OCI-M2 (cell line): ENCODE measurements around the gene SEMA4A.

ENCODE experiments used
- DNase-seq: peaks from one replicate; lab custom pipeline; 2025; ENCODE audit not compliant: unreplicated experiment; lab: John Stamatoyannopoulos, UW

SEMA4A gene

GRCh38 chr1:156134716-156135435 lies 18.5 kb upstream of the SEMA4A start:
- no peak for DNase-seq

DNA sequence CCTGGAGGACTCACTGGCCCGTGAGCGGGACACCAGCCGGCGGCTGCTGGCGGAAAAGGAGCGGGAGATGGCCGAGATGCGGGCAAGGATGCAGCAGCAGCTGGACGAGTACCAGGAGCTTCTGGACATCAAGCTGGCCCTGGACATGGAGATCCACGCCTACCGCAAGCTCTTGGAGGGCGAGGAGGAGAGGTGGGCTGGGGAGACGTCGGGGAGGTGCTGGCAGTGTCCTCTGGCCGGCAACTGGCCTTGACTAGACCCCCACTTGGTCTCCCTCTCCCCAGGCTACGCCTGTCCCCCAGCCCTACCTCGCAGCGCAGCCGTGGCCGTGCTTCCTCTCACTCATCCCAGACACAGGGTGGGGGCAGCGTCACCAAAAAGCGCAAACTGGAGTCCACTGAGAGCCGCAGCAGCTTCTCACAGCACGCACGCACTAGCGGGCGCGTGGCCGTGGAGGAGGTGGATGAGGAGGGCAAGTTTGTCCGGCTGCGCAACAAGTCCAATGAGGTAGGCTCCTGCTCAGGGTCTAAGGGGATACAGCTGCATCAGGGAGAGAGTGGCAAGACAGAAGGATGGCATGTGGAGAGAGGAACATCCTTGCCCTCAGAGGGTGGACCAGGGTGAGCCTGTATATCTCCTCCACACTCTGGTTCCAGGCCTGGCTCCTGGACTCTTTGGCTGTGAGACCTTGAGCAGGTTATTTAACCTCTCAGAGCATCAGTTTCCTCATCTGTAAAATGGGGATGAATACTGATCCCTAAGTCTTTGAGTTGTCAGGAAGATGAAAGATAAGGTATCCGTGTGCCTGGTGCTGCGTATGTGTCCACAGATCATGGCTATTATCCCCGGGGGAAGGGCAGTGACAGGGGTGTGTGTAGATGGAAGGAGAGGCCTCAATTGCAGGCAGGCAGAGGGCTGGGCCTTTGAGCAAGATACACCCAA lies 17.2 kb upstream of the SEMA4A start:
- no peak for DNase-seq

- DNase-seq, result no peak
These were observed 16.4 kb upstream of the SEMA4A start for GRCh38 chr1:156136970-156137483.

GRCh38 chr1:156138458-156138867 lies 14.9 kb upstream of the SEMA4A start:
- no peak for DNase-seq

GRCh38 chr1:156140879-156141707 lies 12.3 kb upstream of the SEMA4A start:
- DNase-seq, result no peak

- DNase-seq, result no peak
These were observed 9.5 kb upstream of the SEMA4A start for GRCh38 chr1:156143765-156144489.

GRCh38 chr1:156144742-156145141 lies 8.6 kb upstream of the SEMA4A start:
- DNase-seq, result no peak

DNA sequence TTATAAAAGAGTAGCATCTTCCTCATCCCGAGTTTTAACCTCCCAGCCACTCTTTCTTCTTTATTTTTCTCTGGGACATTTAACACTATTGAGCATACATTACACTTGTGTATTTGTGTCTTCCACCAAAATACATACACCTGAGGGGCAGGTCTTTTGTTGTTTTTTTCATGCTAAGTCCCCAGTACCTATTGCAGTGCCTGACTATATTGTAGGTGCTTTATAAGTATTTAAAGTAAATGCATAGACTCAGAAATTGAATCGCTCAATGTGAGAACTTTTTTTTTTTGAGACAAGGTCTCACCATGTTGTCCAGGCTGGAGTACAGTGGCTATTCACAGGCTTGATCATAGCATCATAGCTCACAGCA lies 7.8 kb upstream of the SEMA4A start:
- DNase-seq, result no peak

- DNase-seq, result no peak
These were observed 7.2 kb upstream of the SEMA4A start for GRCh38 chr1:156146020-156146768.

DNA sequence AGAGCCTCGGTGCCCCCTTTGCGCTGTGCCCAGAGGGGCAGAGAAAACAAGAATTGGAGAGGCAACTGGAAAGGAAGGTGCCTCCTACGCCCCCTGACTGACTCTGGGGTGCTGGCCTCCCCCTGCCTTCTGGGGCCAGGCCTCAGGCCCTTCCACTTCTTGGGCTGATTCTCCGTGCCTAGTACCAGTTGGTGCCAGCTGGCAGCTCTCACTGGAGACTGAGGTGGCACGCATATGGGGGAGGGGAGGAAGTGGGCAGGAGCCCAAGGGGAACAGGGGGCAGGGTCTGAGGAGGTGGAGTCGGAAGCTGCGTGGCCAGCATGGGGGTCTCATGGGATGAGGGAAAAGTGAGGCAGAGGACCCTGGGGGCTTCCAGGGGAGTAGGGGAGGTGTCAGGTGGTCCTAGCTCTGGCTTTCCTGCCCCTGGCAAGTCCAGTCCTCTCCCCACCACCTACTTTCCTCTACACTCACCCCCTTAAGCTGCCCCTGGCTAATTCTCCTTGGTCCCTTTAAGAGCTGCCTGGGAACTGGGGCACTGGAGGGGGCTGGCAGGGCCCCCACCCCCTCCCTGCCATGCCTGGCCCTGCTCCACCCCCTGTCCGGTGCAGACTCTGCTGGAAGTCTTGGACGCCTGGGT lies 6.5 kb upstream of the SEMA4A start:
- no peak for DNase-seq

- no peak for DNase-seq
These were observed 5.2 kb upstream of the SEMA4A start for GRCh38 chr1:156148216-156148615.

DNA sequence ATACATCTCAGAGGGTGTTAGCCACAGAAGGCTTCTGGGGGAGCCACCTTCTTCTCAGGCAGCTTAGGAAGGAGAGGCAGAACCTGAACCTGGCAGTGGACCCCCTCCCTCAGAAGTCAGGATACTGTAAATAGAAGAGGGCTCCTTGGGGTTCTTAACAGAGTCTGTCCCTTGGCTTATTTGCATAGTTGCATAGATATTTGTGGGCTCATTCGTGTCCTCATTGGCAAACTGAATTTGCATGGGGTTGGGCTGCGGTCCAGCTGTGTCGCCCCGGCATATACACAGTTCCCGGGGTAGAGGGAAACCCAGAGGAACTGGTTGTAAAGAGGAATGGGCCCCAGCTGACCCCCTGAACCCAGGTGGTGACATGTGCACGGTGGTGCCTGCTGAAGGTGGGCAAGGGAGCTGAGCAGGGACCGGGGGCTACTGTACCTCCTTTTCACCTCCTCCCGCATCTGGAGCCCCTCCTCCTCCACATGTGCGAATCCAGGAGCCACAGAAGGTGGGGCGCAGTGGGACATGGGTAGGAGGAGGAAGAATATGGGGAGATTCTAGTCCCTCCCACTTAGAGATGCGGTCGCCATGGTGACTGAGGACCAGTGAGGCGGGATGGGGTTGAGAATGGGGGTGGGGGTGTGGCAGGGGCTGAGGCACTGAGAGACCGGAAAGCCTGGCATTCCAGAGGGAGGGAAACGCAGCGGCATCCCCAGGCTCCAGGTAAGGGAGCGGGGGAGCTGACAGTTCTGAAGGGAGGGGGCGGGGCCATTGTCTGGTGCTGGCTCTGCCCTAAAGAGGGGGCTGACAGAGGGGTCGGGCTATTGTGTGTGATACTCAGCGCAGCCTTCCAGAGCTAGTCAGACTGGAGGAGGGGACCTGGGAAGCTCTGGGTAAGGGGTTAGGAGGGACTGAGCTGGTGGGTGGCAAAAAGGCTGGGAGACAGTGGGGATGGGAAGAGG lies 3.7 kb upstream of the SEMA4A start:
- no peak for DNase-seq

DNA sequence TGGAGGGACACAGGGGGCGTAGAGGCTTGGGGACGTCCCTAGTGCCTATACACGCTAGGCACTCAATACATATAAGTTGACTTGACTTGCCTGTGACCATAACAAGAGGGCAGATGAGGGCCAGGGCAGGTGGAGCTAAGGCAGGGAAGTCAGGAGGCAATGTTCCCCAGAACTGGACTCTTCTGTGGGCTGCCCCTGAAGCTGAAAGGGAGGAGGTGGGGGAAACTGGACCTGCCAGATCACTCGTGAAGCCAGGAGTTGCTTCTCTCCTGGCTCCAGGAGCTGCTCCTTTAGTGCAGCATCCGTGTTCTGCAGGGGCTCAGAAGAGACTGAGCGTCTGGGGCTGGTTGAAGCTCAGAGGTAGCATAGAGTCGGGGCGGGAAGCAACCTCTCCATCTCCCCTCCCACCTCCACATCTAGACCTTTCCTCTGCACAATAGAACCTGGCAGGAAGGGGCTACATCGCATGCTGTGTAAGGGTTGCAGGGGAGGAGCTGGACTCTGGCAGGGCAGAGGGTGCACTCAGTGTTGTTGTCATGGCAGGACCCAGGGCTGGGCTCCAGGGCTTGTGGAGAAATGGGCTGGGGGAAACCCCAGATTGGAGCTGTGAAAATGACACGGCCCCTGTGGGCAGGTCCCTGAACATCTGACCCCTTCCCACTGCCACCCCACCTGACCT lies 2.9 kb upstream of the SEMA4A start:
- DNase-seq, result no peak

GRCh38 chr1:156151093-156151688 lies 2.2 kb upstream of the SEMA4A start:
- DNase-seq, result no peak

DNA sequence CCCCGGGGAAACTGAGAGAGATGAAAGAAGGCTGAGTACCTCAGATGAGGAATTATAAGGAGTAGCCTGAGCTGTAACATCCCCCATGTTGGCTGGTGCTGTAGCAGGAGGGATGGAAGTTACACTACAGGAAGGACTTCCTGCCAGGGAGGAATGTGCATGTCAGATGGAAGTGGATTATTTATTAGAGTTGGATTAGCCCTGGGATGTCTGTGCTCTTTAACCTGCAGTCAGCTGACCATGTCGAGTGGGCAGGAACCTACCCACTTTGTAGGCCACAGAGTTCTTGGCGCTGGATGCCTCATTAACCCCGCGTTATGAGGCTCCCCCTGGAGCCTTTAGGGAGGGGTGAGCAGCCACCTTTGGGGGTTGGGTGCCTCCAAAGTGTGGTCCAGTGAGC lies 757 bp upstream of the SEMA4A start:
- DNase-seq, result no peak

DNA sequence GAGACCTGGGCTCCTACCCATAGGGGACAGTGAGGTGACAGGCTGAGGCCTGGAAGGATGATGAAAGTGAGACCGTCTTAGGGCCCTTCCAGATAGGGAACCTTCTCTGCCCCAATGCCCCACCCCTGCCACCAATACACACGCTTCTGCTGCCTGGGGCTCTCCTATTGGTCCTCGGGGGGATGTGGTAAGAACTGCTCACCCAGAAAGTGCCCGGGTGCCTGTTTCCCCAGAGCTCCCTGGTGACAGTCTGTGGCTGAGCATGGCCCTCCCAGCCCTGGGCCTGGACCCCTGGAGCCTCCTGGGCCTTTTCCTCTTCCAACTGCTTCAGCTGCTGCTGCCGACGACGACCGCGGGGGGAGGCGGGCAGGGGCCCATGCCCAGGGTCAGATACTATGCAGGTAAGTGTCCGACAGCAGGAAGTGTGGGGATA lies 948 bp downstream of the SEMA4A start:
- DNase-seq, result no peak
